ENCODE data around the gene ANTXRL. TPM values are rescaled to one million over a fixed set of nuclear protein-coding genes. Genes with fewer than 3 reads are reported as not detected.
"Not testable (repeated sequence)": the region's sequence is repeated elsewhere in the genome, so short reads cannot be mapped to it uniquely, and the experiment has no call there.

ANTXRL gene
- total RNA-seq, 2 experiments from 2014 or later, result not detected

DNA sequence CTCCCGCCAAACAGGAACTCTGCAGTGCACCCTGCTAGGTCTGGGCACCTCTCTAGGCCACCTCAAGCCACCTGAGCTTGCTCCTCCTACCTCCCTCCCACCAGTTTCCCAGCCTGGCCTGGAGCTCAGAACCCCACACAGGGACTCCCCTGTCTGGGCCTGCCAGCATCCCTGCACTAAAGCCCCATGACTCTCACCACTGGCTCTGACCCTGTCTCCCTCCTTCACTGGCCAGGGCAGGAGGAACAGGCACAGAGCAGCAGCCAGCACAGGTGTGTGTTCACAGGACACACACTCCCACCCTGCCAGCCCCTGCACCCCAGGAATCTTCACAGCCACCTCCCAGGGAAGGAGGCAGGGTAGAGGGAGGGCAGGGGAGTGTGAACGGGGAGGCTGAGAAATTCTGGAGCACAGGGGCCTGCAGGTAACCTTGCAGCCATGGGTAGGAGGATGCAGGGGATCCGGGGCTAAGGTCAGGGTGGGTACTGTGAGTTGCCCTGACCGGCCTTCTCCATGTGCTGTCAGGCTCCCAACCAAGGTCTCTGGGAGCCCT is 13.9 kb upstream of the ANTXRL start:
- H3K27me3 Mint-ChIP-seq, result no peaks in the 10 kb centered on the region
- H3K4me1 Mint-ChIP-seq (ENCODE audit: low read depth), result peaks cover 37% of the 10 kb centered on the region
- DNase-seq (no peak), ATAC-seq (no peak)
- intact Hi-C loops (cut with micrococcal nuclease), result no loop called here
- ChIA-PET POLR2A (no interaction called here), CTCF (interaction anchor here (1.1 kb wide), 1 partner anchor 44 kb away, joined by 4 read pairs; no protein-coding TSS in a partner anchor)
- peak overlapping the region; percentile 41 for H3K4me3 Mint-ChIP-seq
- TF ChIP-seq, protein P1, sequence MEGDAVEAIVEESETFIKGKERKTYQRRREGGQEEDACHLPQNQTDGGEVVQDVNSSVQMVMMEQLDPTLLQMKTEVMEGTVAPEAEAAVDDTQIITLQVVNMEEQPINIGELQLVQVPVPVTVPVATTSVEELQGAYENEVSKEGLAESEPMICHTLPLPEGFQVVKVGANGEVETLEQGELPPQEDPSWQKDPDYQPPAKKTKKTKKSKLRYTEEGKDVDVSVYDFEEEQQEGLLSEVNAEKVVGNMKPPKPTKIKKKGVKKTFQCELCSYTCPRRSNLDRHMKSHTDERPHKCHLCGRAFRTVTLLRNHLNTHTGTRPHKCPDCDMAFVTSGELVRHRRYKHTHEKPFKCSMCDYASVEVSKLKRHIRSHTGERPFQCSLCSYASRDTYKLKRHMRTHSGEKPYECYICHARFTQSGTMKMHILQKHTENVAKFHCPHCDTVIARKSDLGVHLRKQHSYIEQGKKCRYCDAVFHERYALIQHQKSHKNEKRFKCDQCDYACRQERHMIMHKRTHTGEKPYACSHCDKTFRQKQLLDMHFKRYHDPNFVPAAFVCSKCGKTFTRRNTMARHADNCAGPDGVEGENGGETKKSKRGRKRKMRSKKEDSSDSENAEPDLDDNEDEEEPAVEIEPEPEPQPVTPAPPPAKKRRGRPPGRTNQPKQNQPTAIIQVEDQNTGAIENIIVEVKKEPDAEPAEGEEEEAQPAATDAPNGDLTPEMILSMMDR (IDR thresholded peaks at IDR 0.05), result no peak
- H3K9me3 Mint-ChIP-seq, result no peaks in the 10 kb centered on the region
- peak overlapping the region; percentile 77 for H3K27ac Mint-ChIP-seq
- no peaks in the 10 kb centered on the region for H3K36me3 Mint-ChIP-seq (ENCODE audit: low read depth)

DNA sequence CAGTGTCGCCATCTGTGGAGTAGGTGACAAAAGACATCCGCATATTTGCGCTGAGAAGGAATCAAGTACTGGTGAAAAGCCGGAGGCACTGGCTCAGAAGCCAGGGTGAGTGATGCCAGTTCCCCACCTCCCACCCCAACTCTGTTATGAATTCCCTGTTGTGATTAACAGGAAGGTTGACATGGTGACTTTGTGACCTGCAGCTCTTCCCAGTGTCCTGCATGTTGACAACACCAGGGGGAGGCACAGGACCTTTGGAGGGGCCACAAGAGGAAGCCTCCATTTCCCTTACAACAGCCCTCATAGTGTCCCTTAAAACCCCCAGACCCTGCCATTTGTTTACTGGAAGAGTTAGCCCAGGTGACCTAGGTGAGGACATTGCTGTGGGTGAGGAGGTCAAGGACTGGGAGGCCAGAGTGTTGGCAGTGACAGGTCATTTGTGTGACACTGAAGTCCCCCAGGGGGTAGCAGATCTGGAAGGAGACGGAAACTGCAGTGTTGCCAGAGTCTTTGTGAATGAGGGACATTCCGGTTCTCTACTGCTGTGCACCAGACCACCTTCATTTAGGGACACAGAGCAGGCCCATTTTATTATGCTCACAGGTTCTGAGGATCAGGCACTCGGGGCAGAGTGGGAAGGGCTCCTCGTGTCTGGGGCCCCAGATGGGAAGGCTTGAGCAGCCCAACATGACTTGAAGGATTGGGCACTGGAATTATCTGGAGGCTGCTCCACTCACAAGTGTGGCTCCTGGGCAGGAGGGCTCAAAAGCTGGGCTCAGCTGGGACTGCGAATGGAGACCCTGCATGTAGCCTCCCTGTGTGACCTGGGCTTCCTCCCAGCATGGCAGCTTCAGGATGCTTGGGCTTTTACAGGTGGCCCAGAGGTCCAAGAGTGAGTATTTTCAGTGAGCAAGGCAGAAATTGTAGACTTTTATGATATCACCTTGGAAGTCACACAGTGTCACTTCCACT is 13.0 kb upstream of the ANTXRL start:
- Mint-ChIP-seq H3K27ac (peak overlapping the region; percentile 49), H3K9me3 (no peaks in the 10 kb centered on the region), H3K27me3 (no peaks in the 10 kb centered on the region), H3K4me3 (no peak overlapping the region), H3K36me3 (ENCODE audit: low read depth) (no peaks in the 10 kb centered on the region), H3K4me1 (ENCODE audit: low read depth) (peaks cover 37% of the 10 kb centered on the region)
- intact Hi-C loops (cut with micrococcal nuclease), result no loop called here
- DNase-seq (peak; percentile 36), ATAC-seq (no peak)
- ChIA-PET POLR2A (interaction anchor here (0.6 kb wide), 1 partner anchor 176 kb away, joined by 3 read pairs; no protein-coding TSS in a partner anchor), CTCF (interaction anchor here (1.1 kb wide), 1 partner anchor 44 kb away, joined by 4 read pairs; no protein-coding TSS in a partner anchor)
- TF ChIP-seq, protein P1 (IDR thresholded peaks at IDR 0.05), result no peak

DNA sequence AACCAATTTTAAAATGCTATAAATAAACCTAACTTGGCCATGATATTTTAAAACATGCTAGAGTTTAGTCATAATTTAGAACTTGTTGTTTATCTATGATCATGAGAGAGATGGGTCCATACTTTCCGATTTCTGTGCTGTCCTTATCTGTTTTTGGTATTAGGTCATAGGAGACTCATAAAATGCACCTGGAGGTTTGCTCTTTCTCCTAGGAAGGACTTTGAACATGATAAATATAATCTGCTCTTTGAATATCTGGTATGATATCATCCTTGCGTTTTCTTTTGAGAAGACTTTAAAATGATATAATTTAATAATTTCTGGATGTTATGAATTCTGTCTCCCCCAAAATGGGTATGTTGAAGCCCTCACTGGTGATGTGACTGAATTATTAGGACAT is 9.0 kb upstream of the ANTXRL start:
- intact Hi-C loops (cut with micrococcal nuclease), result no loop called here
- Mint-ChIP-seq H3K4me1 (ENCODE audit: low read depth) (peaks cover 14% of the 10 kb centered on the region), H3K27ac (no peak overlapping the region), H3K9me3 (no peaks in the 10 kb centered on the region), H3K36me3 (ENCODE audit: low read depth) (no peaks in the 10 kb centered on the region), H3K27me3 (peaks cover 6% of the 10 kb centered on the region), H3K4me3 (no peak overlapping the region)
- CTCF ChIA-PET, result no interaction called here
- ATAC-seq, result no peak
- TF ChIP-seq, protein P1 (IDR thresholded peaks at IDR 0.05), result no peak
- DNase-seq, result no peak
- POLR2A ChIA-PET, result no interaction called here

DNA sequence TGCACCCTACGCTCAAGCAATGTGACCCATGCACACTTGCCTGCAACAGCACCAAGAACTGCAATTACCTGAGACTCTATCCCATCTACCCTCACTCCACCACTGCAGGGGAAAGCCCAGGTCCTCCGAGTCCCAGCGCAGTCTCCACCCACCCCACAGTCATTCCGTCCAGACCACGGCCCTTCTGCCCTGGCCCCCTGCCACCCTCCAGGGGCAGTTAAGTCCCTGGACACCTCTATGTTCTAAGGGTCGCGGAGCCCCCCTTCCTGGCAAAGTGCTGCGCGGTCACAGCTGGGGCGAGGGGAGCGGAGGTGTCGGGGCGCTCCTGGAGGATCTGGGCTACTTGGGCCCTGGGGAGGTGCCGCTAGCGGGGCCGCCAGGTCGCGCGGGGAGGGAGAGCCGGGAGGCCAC is 4.4 kb upstream of the ANTXRL start:
- intact Hi-C loops (cut with micrococcal nuclease); H3K36me3 Mint-ChIP-seq (ENCODE audit: low read depth); H3K9me3 Mint-ChIP-seq; DNase-seq; H3K27ac Mint-ChIP-seq: not testable (repeated sequence)
- ChIA-PET POLR2A (interaction anchor here (1.8 kb wide), 1 partner anchor 13 kb away, joined by 5 read pairs; no protein-coding TSS in a partner anchor), CTCF (interaction anchor here (1.0 to 1.4 kb wide), 2 partner anchors 176 to 1098 kb away, joined by 4 to 5 read pairs; no protein-coding TSS in a partner anchor)
- Mint-ChIP-seq H3K4me3 (peak overlapping the region; percentile 67), H3K27me3 (peaks cover 12% of the 10 kb centered on the region), H3K4me1 (ENCODE audit: low read depth) (peaks cover 21% of the 10 kb centered on the region)
- peak; percentile 12 for ATAC-seq

DNA sequence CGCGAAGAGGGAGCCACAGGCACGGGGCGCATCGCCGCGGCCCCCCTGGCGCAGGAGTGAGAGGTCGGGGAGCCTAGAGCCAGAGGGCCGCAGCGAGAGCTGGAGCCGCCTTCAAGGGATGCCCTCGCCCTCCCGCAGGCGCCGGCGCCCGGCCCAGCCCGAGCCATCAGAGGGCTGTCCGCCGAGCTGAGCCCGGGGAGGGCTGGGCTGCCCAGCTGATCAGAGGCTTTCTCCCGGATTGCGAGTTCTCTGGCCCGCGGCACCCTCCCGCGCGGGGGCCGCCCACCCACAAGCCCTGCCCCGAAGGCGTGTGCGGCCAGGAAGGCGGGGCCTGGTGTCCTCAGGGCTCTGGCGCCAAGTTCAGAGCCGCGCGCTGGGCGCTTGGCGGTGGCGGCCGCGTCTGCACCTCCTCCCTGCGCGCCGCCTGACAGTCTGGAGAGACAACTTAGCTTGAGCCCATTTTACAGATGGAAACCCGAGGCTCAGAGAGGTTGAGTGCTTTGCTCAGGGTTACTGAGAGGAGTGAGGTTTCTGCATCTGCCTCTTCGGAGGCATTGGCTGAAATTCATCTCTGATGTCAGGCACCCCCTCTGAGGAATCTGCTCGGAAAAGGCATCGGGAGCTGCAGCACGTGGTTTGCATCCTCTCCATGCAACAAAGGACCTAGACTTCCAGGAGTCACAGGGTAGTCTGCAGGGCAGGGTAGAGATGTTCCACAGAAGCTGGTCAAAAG is 3.8 kb upstream of the ANTXRL start:
- H3K9me3 Mint-ChIP-seq, result no peaks in the 10 kb centered on the region
- TF ChIP-seq, protein P1 (IDR thresholded peaks at IDR 0.05), result no peak
- no peaks in the 10 kb centered on the region for H3K36me3 Mint-ChIP-seq (ENCODE audit: low read depth)
- intact Hi-C loops (cut with micrococcal nuclease), result no loop called here
- POLR2A ChIA-PET, result interaction anchor here (0.6 to 1.9 kb wide), 3 partner anchors 14 to 1097 kb away, joined by 3 to 6 read pairs (median 5); no protein-coding TSS in a partner anchor
- DNase-seq (peak; percentile 64), ATAC-seq (peak; percentile 76)
- peaks cover 21% of the 10 kb centered on the region for H3K4me1 Mint-ChIP-seq (ENCODE audit: low read depth)
- peak overlapping the region; percentile 87 for H3K4me3 Mint-ChIP-seq
- peaks cover 12% of the 10 kb centered on the region for H3K27me3 Mint-ChIP-seq
- no peak overlapping the region for H3K27ac Mint-ChIP-seq
- CTCF ChIA-PET, result interaction anchor here (1.0 to 1.7 kb wide), 3 partner anchors 176 to 1098 kb away, joined by 4 to 5 read pairs (median 5); no protein-coding TSS in a partner anchor

All from activated CD8-positive, alpha-beta T cell treated with anti-CD3 and anti-CD28 coated beads for 36 hours (primary cell).